GM20000 (cell line): Measurements from ENCODE around the gene CLINT1.
A peak's percentile ranks its signal among the peaks of the same experiment; 100 is the strongest.
"Not testable (repeated sequence)": the region's sequence is repeated elsewhere in the genome, so short reads cannot be mapped to it uniquely, and the experiment has no call there.

Source experiments
- DNase-seq: peaks from one replicate; pipeline ENCODE4 v3.0.0; 2012; ENCODE audit warnings: low spot score
- TF ChIP-seq, protein P1 (sequence below): IDR thresholded peaks from 2 replicates; pipeline ENCODE4 v1.5.1; 2012; ENCODE audit warnings: mild to moderate bottlenecking, control low read depth; ENCODE audit errors: extremely low read depth, missing control alignments

Gene CLINT1

DNA sequence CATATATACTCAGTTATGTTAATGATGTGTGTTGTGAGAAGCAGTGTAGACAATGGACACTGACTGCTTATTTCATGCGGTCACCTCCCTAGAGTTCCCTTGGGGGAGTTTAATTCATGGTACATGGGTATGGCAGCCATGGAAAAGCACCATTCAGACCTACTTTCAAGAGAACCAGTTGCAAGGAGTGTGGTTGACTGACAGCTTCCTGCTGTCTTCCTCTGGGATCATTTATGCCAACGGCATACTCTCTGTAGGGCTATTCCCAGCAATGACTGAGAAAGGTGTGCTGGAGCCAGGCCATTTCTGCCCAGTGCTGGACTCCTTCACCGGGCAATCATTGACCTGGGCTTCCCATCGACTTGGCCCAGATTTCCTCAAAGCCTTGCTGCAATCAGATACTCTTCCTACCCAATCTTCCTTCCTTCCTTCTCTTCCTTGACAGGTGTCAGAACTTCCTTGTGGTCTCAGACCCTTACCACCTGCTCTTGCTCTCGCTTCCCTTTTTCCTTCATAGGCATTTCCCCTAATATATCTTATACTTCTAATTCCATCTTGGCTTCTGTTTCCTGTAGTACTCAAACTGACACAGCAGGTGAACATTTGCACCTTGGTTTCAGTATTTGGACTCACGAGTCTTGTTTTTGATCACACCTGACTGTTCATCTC, 3.4 kb upstream of the CLINT1 start:
- TF ChIP-seq, protein P1, sequence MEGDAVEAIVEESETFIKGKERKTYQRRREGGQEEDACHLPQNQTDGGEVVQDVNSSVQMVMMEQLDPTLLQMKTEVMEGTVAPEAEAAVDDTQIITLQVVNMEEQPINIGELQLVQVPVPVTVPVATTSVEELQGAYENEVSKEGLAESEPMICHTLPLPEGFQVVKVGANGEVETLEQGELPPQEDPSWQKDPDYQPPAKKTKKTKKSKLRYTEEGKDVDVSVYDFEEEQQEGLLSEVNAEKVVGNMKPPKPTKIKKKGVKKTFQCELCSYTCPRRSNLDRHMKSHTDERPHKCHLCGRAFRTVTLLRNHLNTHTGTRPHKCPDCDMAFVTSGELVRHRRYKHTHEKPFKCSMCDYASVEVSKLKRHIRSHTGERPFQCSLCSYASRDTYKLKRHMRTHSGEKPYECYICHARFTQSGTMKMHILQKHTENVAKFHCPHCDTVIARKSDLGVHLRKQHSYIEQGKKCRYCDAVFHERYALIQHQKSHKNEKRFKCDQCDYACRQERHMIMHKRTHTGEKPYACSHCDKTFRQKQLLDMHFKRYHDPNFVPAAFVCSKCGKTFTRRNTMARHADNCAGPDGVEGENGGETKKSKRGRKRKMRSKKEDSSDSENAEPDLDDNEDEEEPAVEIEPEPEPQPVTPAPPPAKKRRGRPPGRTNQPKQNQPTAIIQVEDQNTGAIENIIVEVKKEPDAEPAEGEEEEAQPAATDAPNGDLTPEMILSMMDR = no peak
- DNase-seq = no peak

DNA sequence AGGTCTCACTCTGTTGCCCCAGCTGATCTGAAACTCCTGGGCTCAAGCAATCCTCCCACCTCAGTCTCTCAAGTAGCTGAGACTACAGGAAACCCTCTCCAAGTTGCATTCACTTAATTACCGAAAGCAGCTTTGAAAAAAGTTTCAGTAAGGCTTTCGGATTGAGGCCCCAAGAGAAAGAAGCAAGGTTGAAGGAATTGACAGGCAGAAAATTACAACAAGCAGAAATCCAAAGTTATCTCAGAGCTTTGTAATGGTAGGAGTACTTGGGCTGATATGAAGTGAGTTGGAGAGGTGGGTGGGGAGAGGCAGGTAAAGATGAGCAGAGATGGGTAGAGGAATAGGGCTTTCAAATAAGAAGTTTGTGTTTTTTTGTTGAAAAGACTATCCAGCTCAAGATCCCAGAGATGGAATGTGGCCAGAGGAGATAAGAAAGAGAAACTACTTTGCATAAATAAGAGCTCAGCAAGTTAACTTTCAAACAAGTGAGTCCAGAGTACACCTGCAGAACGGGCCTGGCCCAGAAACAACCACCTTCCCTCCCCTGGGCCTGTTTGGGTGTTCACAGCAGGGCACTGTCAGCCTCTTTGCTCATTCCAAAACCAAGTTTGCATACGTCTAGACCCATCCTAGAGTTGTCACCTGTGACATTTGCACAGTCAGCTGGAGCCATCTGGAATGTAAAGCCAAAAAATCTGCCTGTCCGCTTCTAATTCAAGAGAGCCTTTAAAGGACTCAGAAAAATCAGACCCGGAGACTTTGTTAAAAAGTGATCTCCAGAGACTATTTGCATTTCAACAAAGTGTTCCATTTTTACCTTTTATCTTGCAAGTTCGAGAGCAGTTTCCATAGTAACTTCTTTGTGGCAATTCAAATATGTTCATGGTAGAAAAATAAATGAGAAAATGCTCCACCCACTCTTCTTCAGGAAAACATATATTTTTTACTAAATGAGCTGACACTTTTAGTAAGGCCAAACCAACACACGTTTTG, 2.2 kb upstream of the CLINT1 start:
- DNase-seq = peak; percentile 75
- TF ChIP-seq, protein P1 = no peak

DNA sequence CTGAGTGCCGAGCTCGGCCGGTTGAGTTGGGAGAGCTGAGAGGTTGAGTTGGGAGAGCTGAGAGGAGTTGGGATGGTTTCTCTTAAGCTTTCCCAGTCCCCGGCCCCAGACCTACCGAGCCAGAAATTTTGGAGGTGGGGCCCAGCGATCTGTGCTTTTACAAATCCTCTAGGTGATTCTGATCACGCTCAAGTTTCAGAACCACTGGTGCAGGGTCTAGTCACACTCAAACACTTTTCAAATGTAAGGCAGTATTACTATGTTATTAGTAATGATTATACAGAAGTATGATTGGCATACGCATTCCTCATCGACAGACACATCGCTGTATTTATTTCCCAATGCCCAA, 256 bp upstream of the CLINT1 start:
- DNase-seq = no peak
- TF ChIP-seq, protein P1 = no peak

DNA sequence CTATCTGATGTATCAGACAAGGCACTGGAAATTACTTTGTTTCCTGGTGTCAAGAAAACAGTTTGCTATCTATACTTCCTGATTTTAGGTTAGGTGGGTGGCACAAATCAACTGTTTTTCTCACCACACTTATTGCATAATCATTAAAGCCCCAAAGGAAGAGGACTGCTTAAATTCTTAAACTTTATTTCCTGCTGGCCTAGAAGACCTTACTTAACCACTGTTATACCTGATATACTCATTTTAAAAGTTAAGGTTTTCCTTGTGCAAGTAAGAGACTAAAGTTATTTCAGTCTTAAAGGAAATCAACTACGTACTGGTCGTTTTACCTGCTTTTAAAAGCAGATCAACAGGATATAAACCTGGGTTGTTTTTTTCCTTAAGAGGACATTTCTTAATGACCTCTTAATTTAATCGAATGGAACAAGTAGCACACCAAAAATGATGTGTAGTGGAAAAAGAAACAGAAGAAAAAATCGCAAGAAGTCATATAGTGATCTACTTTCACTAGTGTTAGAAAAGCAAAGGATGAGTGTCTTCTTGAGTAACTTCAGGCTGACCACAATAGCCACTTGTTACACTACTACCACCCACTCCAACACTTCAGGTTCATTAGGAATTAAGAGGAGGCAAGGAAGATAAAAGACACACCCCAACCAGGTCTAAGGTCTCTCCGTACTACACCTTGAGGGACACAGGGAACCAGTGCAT, 974 bp downstream of the CLINT1 start:
- TF ChIP-seq, protein P1 = no peak
- DNase-seq = peak; percentile 36

DNA sequence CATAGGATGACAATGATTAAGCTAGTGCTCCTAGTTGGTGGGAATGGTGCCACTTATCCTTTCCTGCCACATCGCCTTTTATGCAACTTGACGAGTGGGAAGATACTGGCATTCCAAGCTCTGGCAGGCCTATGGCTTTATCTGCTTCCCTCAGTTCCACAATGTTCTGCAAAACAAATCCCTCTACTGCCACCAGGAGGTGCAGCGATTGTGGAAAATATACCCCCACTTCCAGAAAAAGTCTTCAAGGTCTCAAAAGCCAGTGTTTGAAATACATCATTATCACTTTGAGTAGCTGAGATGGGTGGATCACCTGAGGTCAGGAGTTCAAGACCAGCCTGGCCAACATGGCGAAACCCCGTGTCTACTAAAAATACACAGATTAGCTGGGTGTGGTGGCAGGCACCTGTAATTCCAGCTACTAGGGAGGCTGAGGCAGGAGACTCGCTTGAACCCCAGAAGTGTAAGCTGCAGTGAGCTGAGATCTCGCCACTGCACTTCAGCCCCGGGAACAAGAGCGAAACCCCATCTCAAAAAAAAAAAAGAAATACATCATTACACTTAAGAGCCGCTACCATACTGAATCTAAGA, 3.4 kb downstream of the CLINT1 start:
- no peak for DNase-seq
- TF ChIP-seq, protein P1 = peak; percentile 17

DNA sequence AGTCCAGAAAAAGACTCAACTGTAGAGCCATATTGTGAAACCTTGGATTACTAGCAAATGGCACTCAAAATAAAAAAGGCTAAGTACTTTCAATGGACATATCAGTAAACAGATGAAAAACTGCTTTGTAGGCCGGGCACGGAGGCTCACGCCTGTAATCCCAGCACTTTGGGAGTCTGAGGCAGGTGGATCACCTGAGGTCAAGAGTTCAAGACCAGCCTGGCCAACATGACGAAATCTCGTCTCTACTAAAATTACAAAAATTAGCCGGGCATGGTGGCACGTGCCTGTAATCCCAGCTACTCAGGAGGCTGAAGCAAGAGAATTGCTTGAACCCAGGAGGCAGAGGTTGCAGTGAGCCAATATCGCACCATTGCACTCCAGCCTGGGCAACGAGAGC, 5.6 kb downstream of the CLINT1 start:
- not testable (repeated sequence) for DNase-seq

DNA sequence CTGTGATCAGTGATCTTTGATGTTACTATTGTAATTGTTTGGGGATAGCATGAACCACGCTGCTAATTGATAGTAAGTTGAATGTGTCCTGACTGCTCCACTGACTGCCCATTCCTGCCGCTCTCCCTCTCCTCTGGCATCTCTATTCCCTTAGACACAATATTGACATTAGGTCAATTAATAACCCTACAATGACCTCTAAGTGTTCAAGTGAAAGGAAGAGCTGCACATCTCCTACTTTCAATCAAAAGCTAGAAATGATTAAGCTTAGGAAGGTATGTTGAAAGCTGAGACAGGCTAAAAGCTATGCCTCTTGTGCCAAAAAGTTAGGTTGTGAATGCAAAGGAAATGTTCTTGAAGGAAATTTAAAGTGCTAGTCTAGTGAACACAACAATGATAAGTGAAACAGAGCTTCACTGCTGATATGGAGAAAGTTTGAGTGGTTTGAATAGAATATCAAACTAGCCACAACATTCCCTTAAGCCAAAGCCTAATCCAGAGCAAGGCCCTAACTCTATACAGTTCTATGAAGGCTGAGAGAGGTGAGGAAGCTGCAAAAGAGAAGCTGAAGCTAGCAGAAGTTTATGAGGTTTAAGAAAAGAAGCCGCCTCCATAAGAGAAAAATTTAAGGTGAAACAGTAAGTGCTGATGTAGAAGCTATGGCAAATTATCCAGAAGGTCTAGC, 12.9 kb downstream of the CLINT1 start:
- no peak for DNase-seq
- TF ChIP-seq, protein P1 = no peak
